Central memory CD4-positive, alpha-beta T cell (primary cell): Measurements from ENCODE around the gene CAVIN1.
"Not testable (repeated sequence)": the region's sequence is repeated elsewhere in the genome, so short reads cannot be mapped to it uniquely, and the experiment has no call there.

Experiments used
- DNase-seq: peaks from one replicate; pipeline ENCODE4 v3.0.0; 2022

The CAVIN1 gene

DNA sequence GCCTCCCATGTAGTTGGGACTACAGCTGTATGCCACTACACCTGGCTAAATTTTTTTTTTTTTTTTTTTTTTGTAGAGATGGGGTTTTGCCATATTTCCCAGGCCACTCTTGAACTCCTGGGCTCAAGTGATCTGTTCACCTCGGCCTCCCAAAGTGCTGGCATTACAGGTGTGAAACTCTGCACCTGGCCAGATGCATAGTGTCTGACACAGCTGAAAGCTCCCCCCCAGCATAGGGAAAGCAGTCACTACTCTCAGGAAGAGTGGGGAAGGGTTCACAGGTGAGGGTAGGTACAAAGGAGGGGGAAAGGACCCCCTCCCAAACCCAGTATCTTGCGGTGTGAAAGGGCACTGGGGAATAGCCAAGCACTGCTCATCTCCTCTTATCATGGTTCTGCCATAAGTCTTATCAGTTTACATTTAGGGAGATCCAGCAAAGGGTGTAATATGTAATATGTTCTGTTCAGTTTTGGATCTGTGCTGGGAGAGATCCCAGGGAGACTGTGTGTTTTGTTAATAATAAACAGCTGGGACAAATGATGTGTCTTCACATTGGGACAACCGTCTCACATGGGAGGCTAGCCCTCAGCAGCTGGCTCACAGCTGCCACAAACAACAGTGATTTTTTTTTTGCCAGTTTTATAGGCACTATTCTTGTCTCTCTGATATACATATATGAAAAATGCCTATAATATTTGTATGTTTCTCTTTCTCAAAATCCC, 6.8 kb upstream of the CAVIN1 start:
- no peak for DNase-seq

DNA sequence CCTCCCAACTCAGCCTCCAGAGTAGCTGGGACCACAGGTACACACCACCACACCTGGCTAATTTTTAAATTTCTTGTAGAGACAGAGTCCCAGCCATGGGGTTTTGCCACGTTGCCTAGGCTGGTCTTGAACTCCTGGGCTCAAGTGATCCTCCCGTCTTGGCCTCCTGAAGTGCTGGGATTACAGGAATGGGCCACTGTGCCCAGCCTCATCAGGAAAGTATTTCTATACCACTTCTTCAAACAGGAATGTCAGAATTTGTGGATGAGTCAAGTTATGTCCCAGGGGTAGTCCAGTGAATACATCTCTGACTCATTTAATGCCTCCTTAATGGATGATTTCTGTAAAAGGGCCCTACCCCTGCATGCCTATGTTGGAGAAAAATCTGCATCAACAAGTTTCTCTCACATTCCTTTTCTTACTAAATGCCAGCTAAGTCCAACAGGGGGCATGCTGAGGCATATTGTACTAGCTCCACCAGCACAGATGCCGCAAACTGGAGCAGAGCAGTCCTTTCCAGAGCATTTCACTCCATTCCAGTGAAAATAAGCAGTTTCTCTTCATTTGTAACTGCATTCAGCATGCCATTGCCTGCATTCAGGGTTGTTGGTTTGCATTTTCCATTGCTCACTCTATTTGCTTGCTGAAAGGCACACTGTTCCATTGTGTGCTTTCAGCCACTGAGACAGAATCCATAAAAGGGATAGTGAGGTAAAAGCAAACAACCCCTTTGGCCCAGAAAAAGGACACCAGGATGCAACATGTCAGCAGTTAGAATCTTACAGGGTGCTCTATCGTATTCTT, 5.3 kb upstream of the CAVIN1 start:
- peak; percentile 40 for DNase-seq

DNA sequence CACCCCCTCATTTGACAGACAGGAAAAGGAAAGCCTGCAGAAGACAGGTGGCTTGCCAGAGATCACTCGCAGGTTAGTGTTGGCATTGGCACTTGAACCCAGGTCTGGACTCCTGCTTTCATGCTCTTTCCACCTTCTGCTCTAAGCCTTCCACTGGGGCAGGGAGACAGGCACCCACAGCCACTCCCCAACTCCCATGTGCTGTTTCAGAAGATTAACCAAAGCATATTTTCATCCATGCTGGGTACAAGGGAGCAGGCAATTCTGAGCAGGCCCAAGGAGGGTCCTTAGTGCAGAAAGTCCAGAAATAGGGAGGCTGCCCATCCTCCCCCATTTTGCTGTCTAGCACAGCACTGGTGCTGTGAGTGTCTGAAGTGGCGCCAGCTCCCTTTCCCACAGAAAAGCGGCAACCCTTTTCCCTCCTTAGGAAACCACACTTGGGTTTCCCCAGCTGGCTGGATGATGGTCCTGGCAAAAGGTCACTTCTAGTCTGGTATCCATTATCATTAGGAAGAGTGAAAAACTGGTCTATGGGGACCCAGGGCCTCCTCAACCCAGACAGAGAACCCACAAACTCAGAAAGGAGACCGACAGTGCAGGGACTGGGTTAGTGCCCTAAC, 2.0 kb upstream of the CAVIN1 start:
- no peak for DNase-seq

DNA sequence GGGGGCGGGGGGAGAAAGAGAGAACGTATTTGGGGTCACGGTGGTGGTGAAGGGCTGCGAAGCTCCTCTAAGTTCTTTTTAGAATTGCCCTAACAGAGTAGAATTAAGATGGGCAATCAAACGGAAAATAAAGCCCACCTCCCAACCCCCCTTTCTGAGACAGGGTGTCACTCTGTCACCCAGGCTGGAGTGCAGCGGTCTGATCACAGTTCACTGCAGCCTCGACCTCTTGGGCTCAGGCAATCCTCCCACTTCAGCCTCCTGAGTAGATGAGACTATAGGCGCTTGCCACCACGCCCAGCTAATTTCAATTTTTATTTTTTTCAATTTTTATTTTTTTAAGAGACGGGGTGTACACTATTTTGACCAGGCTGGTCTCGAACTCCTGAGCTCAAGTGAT, 710 bp upstream of the CAVIN1 start:
- no peak for DNase-seq

DNA sequence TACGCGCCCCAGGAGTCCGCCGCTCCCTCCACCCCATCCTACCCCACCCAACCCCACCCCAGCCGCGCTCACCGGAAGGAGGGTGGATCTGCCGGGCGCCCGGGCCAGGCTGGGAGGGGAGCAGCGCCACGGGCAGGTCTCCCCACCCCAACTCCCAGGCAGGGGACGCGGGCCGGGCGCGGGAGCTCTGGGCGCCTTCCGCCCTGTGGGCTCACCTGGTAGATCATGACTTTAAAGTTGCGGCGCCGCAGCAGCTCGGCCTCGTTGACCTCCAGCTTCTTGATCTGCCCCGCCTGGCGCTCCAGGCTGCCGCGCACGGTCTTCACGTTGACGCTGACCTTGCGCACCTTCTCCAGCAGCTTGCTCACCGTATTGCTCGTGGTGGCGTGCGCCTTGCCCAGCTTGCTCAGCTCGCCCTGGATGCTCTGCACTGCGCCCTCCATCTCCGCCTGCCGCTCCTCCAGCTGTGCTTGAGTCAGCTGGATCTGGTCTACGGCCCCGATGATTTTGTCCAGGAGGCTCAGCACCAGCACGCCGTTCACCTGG, 571 bp downstream of the CAVIN1 start:
- DNase-seq: no peak

DNA sequence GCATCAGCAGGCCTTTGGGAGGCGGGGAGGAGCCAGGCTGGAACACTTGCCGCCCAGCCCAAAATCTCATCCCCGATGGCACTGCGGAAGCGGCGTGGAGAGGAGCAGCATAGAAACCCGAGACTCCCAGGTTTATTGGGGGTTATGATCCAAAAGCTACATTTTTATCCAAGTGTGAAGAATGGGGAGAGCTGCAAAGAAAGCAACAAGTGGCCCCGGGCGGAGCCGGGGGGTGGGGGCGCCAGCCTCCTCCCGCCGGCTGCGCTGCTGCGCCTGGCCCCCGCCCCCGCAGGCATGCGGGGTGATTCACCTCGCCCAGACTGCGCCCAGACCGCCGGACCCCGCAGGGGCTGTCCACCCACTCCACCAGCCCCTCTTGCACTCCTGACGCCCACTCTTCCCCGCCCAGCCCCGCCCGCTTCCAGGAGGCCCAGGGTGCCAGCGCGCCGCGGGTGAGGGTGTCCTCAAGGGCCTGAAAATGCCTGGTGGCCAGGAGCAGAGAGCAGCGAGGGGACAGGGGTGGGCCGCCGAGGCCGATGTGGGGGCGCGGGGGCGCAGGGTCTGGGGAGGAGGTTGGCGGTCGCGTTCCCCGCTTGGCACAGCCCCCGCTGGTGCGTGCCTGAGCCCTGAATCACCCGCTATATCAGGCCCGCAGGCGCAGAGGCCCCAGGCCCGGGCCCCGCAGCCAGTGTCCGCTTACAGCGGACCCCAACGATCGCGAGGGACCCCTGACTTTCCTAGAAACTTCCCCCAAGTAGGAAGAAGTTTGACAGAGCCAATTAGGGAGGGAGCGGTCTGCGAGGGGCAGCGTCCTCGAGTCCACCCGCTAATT, 1.3 kb downstream of the CAVIN1 start:
- no peak for DNase-seq

DNA sequence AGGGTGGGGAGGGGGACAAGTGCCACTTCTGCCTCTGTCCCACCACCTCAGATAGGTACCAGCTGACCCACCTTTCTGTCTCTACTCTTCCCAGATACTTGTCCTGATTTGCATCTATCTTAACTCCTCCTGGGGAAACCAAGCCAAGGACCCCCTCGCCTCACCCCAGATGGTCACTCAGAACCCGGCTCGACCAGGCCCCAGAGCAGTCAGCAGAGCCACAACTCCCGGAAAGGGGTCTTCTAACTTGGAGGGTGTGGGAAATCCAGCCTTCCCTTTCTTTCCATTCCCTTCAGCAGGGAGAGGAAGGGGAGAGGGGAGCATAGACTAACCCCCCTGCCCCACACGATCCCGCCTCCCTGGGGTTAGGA, 1.9 kb downstream of the CAVIN1 start:
- DNase-seq: no peak

DNA sequence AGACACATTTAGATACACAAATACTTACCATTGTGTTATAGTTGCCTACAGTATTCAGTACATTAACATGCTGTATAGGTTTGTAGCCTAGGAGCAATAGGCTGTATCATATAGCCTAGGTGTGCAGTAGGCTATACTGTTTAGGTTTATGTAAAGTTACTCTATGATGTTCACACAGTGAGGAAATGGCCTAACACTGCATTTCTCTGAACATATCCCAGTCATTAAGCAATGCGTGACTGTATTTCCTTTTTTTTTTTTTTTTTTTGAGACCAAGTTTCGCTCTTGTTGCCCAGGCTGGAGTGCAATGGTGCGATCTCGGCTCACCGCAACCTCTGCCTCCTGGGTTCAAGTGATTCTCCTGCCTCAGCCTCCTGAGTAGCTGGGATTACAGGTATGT, 5.1 kb downstream of the CAVIN1 start:
- not testable (repeated sequence) for DNase-seq

DNA sequence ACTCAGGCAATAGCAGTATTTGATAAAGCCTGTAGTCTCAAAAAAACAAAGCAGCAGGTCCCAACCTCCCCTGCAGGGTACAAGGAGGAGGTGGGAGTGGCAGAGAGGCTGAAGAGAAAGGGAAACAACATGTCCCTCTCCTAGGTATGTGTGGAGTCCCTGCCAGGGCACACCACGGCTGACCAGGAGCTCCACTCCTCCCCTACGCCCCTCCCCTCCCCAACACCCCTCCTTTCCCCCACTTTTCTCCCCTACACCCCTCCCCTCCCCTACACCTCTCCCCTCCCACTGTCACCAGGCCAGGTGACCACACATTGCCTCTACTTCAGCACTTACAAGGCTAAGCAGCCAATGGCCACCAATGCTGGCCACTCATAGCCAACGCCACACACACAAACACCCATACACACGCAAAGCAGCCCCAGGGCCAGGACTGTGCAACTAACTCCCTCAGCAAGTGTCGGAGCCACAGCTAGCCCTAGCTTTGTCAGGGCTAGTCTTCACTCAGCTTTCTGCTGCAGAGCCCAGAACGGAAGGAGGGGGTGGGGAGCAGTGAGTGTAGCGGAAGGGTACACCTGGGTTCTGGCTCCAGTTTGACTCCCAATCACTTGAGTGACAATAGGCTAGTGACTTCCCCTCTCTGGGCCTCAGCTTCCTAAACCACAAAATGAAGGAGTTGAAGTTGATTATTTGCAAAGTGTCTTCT, 8.2 kb downstream of the CAVIN1 start:
- DNase-seq: peak; percentile 40

DNA sequence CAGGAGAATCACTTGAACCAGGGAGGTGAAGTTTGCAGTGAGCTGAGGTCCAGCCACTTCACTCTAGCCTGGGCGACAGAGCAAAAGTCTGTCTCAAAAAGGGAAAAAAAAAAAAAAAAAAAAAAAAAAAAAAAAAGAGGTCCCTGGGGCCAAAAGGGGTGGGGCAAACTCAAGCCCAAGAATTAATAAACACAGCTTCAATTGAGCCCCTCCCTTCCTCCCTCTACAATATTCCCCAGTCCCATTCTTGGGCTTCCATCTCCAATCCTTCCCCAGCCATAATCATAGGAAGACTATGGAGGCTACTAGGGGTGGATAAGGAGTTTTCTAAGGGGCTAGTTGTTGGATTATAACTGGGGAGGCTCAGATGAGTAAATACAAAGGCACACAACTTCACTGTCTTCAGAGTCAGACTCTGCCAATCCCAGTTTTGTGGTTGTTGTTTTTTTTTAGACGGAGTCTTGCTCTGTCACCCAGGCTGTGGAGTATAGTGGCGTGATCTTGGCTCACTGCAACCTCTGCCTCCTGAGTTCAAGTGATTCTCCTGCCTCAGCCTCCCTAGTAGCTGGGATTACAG, 9.5 kb downstream of the CAVIN1 start:
- no peak for DNase-seq

DNA sequence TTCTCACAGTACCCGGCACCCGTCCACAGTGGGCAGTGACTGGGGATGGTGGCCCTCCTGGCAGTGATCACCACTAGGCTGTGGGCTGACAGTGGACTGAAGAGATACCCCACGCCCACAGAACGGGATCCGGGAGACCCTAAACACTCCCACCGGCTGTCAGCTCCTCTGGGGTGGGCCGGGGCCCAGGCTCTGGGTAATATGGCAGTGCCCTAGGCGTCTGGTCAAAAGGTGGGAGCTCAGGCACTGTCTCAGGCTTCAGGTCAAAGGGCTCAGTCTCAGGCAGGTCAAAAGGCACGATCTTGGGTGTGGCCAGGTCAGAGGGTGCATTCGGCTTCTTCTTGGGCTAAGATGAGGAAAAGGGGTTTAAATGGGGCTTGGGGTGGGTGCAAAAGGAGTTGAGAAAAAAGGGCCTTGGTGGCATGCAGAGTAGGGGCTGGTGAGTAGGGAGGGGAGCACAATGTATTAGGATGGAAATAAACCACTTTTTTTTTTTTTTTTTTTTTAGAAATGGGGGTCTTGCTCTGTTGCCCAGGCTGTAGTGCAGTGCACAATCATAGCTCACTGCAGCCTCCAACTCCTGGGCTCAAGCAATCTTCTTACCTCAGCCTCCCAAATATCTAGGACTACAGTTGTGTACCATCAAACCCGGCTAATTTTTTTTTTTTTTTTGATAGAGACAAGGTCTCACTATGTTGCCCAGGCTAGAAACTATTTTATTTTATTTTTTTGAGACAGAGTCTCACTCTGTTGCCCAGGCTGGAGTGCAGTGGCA, 11.0 kb downstream of the CAVIN1 start:
- DNase-seq: no peak

DNA sequence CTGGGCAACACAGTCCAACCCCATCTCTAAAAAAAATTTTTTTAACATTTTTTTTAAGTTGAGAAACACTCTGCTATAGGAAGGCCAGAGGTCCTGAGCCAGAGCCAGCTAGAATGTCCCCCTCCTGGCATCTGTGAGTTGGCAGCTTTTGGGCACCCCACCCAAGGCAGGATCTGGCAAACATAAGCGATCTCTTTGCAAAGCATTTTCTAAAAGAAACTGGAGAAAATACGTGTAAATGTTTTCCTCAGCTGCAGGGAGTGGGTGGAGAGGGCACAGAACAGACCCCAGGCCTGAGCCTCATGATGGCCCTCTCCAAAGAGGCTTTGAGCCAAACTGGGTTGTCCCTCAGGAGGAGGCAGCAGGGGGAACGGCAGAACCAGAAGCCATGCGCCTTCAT, 11.7 kb downstream of the CAVIN1 start:
- DNase-seq: no peak

DNA sequence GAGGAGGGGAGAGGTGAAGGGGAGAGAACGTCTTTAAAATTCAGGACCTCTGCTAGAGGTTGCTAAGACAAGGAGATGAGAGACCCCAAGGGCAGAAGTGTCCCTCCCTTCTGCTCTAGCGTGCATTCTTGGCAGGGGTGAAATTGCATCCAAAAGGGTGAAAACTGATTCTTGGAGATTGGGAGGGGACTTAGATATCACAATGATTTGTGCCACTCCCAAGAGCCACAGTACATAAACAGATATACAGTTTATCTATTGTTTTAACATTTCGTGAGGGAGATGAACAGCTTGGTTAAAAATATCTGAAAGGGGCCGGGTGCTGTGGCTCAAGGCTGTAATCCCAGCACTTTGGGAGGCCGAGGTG, 12.8 kb downstream of the CAVIN1 start:
- no peak for DNase-seq

DNA sequence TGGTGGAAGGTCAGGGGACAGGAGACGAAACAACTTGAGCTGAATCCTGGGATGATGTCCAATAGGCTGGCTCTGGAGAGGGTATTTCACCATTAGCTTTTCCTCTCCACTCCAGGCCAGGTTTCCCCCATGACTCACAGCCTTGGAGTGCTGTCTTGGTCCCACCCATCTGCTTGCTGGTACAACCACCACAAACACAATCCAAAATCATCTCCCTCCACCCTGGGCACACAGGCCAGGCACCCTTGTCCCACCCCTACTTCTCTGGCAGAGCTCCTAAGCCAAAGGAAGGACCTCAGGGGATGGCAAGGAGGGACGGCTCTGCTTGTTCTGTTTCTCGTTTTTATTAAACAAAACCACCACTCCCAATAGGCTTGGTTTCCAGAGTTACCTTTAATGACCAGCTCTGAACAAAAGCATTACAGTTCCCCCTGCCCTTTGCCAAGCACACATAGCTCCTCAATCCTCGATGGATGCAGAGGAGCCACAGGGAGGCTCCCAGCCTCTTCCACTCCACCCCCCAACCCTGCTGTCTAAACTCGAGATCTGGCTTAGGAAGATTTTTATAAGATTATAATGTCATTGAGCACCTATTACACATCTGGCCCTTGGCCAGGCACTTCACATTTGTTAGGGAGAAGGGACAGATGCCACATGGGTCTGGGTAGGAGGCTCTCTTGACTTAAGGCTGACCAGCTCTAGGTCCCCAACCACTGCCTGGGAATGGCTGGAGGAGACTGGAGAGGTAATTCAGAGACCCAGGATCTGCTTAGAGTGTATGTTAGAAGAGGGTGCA, 13.3 kb downstream of the CAVIN1 start:
- DNase-seq: no peak

DNA sequence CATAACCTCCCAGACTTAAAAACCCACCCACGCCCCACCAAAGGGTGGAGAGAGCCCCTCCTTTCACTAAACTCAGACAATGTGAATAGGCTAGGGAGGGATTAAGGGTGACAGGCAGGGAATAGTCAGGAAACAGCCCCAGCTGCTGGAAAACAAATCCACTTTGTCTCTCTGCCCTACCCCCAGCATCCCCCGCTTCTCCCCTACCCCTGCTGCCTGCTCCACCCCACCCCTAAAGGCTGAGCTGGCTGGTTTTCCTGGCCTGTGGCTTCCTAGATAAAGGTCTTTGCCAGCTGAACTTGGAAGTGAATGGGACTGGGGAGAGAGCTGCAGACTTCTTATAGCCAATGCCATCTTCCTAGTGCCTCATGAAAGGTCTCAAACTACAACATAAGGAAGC, 15.0 kb downstream of the CAVIN1 start:
- no peak for DNase-seq

DNA sequence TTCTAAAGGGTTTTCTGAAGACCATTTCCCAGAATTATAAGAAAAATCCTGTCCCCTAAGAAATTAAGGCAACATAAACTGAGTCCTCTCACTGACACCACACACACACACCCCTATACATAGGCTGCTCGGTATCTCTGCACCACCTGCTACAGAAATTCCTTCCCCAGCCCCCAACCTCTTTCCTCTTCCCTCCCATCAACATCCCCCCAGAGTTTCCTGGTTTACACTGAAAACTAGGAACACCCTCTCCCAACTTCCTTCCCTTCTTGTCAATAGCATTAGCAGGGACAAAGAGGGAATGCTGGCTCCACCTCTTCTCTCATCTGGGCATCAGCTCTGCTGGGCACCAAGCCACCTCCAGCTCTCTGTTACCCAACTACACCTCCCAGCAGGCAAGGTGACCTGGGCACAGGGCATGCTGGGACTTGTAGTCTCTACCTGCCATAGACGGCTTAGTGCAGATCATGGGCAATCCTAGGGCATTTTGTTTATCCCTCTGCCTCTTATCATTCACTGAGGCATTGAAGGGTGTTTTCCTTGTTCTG, 15.7 kb downstream of the CAVIN1 start:
- DNase-seq: peak; percentile 58

DNA sequence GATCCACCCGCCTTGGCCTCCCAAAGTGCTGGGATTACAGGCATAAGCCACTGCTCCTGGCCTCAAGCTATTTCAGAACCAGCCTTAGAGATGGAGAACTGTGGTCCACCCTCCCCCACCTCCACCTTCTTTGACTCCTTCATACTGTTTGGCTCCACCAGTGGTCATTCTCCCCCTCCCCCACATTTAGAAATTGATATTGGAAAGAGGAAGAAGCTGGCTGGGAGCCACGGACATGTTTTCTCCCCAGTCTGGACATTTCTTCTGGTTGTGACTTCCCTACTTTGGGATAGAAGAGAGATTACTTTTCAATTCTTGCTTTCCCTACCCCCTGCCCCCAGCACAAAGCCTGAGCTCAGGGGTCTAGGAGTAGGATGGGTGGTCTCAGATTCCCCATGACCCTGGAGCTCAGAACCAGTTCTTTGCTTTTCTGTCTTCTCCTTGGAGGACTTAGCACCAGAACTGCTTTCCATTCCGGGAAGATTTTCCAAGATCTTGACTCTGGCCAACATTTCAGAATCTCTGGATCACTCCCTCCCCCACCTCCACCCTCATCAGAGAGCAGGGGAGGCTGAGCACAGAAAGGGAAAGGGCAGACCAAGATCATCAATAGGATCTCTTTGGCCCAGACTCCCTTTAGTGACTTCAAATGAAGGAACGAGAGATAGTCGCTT, 16.3 kb downstream of the CAVIN1 start:
- no peak for DNase-seq

DNA sequence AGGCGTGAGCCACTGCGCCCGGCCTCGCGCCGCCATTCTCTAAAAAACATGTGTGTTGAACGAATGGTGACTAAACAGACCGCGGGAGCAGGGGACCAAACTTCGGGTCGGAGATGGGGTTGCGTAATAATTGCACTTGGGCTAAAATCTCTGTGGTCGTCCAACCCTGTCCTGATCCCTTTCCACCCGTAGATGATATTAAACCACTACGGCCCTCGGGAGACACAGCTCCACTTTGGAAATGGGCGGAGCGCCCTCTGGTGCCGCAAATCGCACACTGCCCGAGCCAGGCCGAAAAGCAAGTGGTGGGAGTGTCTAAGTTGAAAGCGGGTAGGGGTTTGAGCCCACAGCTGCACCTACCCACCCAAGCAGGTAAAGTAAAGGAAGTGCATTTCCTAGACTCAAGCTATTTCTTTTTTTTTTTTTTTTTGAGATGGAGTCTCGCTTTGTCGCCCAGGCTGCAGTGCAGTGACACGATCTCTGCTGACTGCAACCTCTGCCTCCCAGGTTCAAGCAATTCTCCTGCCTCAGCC, 17.0 kb downstream of the CAVIN1 start:
- DNase-seq: peak; percentile 72

DNA sequence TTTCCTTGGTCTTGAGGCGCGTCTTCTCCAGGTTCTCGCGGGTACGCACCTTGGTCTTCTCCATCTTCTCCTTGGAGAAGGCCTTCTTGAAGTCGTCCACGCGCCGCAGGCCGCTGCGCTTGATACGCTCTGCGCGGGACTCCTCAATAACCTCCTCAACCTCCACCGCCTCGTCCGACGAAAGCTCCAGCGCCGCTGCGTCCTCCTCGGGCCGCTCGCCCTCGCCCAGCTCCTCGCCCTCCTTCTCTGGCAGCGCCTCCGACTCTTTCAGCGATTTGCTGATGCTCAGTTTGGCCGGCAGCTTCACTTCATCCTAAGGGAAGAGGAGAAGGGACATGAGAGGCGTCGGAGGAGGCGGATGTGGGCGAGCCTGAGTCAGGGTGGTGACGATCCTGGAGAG, 18.0 kb downstream of the CAVIN1 start:
- DNase-seq: no peak
